K562 (cell line): ENCODE data around the gene MTHFR. TPM values are rescaled to one million over a fixed set of nuclear protein-coding genes. Genes with fewer than 3 reads are reported as not detected.

Experiments
- CBFA2T3 ChIP-seq: fragments of 450-650 bp; IDR thresholded peaks from 2 replicates; pipeline ENCODE4 v1.6.1; 2017
- CREB3L1 ChIP-seq: fragments of 450-650 bp; IDR thresholded peaks from 2 replicates; pipeline ENCODE4 v1.6.1; 2014; ENCODE audit warnings: low read depth, mild to moderate bottlenecking, moderate library complexity, borderline replicate concordance
- E2F8 ChIP-seq: fragments of 450-650 bp; IDR thresholded peaks from 2 replicates; pipeline ENCODE4 v1.7.1; 2018; ENCODE audit warnings: mild to moderate bottlenecking, low read depth; ENCODE audit not compliant: partially characterized antibody
- KLF10 ChIP-seq: fragments of 250-450 bp; sonication (Bioruptor Pico); IDR thresholded peaks from 2 replicates; pipeline ENCODE4 v1.6.1; 2021; ENCODE audit warnings: matching md5 sums
- PHB2 ChIP-seq: fragments of 450-650 bp; IDR thresholded peaks from 2 replicates; pipeline ENCODE4 v1.6.1; 2017; ENCODE audit warnings: low read depth
- ZHX1 ChIP-seq: fragments of 150-350 bp; conservative IDR thresholded peaks from 2 replicates; pipeline ENCODE4 v1.6.1; 2014; ENCODE audit warnings: low read length
- ZNF395 ChIP-seq: fragments of 200-800 bp; sonication (Bioruptor generic); IDR thresholded peaks from 2 replicates; pipeline ENCODE4 v1.6.1; 2017; ENCODE audit warnings: missing genetic modification characterization, missing compliant biosample characterization
- ZNF561 ChIP-seq: fragments of 450-650 bp; formaldehyde crosslinking; conservative IDR thresholded peaks from 2 replicates; pipeline ENCODE4 v1.4.0; 2020; ENCODE audit warnings: mild to moderate bottlenecking, moderate library complexity
- polyA plus RNA-seq, 8 experiments: library from polyadenylated mRNA; depleted of rRNA in 4 of 8; stranded (reverse) in 5 of 8; unstranded in 3 of 8; fragments of >200 nt; fragmentation: Nextera tagmentation in 2 of 8; fragmentation: Illumina TruSeq in 1 of 8; extraction: Ambion mirVana in 2 of 8; extraction: Trizol in 1 of 8; gene quantifications; 2 replicates each; pipeline versions ENCODE4 v1.2.1 to v1.2.3, GENCODE V29; 2011 to 2014; ENCODE audit warnings: inconsistent platforms in 1 of 8, missing spikeins in 1 of 8
- total RNA-seq, 7 experiments: library from RNA; depleted of rRNA in 6 of 7; stranded (reverse); fragments of >200 nt in 6 of 7; fragmentation: Illumina TruSeq in 2 of 7; extraction: Trizol in 2 of 7; gene quantifications; 2 replicates each; pipeline versions ENCODE4 v1.2.1 to v1.2.3, GENCODE V29; 2011 to 2021; ENCODE audit warnings: low replicate concordance in 1 of 7
- TF ChIP-seq, protein P1 (sequence below): conservative IDR thresholded peaks from 2 replicates; pipeline ENCODE4 v1.6.1; 2011; ENCODE audit warnings: low read depth, mild to moderate bottlenecking, low read length; ENCODE audit not compliant: control insufficient read depth

MTHFR gene
- total and polyA plus RNA-seq, 9 of the 15 experiments (the other 6 are each of a cell fraction or from before 2014, with no cell fraction given): 5.0 to 104 (median 62.6) TPM

- TF ChIP-seq CREB3L1: no peak
- TF ChIP-seq, protein P1, sequence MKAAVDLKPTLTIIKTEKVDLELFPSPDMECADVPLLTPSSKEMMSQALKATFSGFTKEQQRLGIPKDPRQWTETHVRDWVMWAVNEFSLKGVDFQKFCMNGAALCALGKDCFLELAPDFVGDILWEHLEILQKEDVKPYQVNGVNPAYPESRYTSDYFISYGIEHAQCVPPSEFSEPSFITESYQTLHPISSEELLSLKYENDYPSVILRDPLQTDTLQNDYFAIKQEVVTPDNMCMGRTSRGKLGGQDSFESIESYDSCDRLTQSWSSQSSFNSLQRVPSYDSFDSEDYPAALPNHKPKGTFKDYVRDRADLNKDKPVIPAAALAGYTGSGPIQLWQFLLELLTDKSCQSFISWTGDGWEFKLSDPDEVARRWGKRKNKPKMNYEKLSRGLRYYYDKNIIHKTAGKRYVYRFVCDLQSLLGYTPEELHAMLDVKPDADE: no peak; the same call in 1 of the 2 replicates
- TF ChIP-seq ZNF561: no peak
- no peak for TF ChIP-seq KLF10 (CRISPR knock-in tag)
- TF ChIP-seq E2F8: peak; percentile 35
- TF ChIP-seq ZHX1: no peak
- no peak for TF ChIP-seq CBFA2T3
- TF ChIP-seq PHB2: no peak
- no peak for TF ChIP-seq ZNF395
These were observed 3.2 kb downstream of the MTHFR start (continued) for GRCh38 chr1:11802616-11802972.
